H1 (cell line): ENCODE data around the gene CD300LB. TPM values are rescaled to one million over a fixed set of nuclear protein-coding genes. Genes with fewer than 3 reads are reported as not detected.

Experiments
- CTCF ChIA-PET: fragments of 300-600 bp; sonication (Branson Sonifier 250); formaldehyde crosslinking; loops from one replicate; lab custom pipeline; 2021; ENCODE audit not compliant: partially characterized antibody; lab: Charles Lee
- POLR2A ChIA-PET: fragments of 300-600 bp; sonication (Branson Sonifier 250); formaldehyde crosslinking; loops from one replicate; lab custom pipeline; 2021; ENCODE audit warnings: inconsistent platforms; ENCODE audit not compliant: partially characterized antibody; lab: Charles Lee
- DNase-seq, 2 experiments: peaks; one replicate each; pipeline versions ENCODE4 v3.0.0 to v3.0.0-alpha.2; 2010 to 2022; ENCODE audit warnings: low spot score in 2 of 2, low read depth in 1 of 2, mixed read lengths in 1 of 2
- FAIRE-seq: peaks from 2 replicates; lab custom pipeline; 2011; peaks lifted over from hg19 to GRCh38; lab: Jason Lieb, UNC
- H2AFZ ChIP-seq: 2 replicates; pipeline ENCODE4 v1.8.1; 2012; ENCODE audit warnings: low read length, inconsistent platforms
- H2AK5ac ChIP-seq: 2 replicates; pipeline ENCODE4 v1.6.1; 2013; ENCODE audit warnings: low read depth, low read length
- H2BK120ac ChIP-seq: replicated peaks from 2 replicates; pipeline ENCODE3; 2013; ENCODE audit warnings: low read depth, low read length, inconsistent platforms
- H2BK12ac ChIP-seq: 2 replicates; pipeline ENCODE4 v1.6.1; 2013; ENCODE audit warnings: low read depth, low read length
- H2BK15ac ChIP-seq: 2 replicates; pipeline ENCODE4 v1.6.1; 2013; ENCODE audit warnings: low read length
- H2BK20ac ChIP-seq: 2 replicates; pipeline ENCODE4 v1.6.1; 2013; ENCODE audit warnings: low read length
- H2BK5ac ChIP-seq: 2 replicates; pipeline ENCODE4 v1.6.1; 2013; ENCODE audit warnings: low read depth, low read length
- H3K14ac ChIP-seq: 2 replicates; pipeline ENCODE4 v1.6.1; 2013; ENCODE audit warnings: inconsistent platforms; ENCODE audit not compliant: insufficient read length
- H3K18ac ChIP-seq: 2 replicates; pipeline ENCODE4 v1.6.1; 2013; ENCODE audit warnings: low read length; ENCODE audit errors: extremely low read depth
- H3K23ac ChIP-seq: 2 replicates; pipeline ENCODE4 v1.6.1; 2013; ENCODE audit warnings: inconsistent platforms; ENCODE audit not compliant: insufficient read length
- H3K23me2 ChIP-seq: 2 replicates; pipeline ENCODE4 v1.6.1; 2013; ENCODE audit warnings: low read depth, low read length
- H3K27ac ChIP-seq: 2 replicates; pipeline ENCODE4 v1.6.1; 2011; ENCODE audit warnings: low read depth, low read length, inconsistent platforms
- H3K27me3 ChIP-seq, 4 experiments: replicated peaks in 1 of 4; 1 replicate in 1 of 4; 2 replicates in 3 of 4; pipeline versions ENCODE4 v1.6.1 to v1.8.1; 2011 to 2013; ENCODE audit warnings: low read length in 3 of 4, mild to moderate bottlenecking in 3 of 4, inconsistent platforms in 2 of 4, mixed read lengths in 2 of 4, moderate library complexity in 1 of 4; ENCODE audit not compliant: control insufficient read depth in 3 of 4, insufficient read depth in 3 of 4; ENCODE audit errors: extremely low read depth in 1 of 4
- H3K36me3 ChIP-seq, 4 experiments: 2 replicates each; pipeline versions ENCODE4 v1.6.1 to v1.8.1; 2011 to 2013; ENCODE audit warnings: mild to moderate bottlenecking in 4 of 4, low read length in 3 of 4, moderate library complexity in 2 of 4, control low read depth in 1 of 4, inconsistent platforms in 1 of 4; ENCODE audit not compliant: insufficient read depth in 4 of 4, control insufficient read depth in 2 of 4
- H3K4ac ChIP-seq: replicated peaks from 2 replicates; pipeline ENCODE3; 2013; ENCODE audit warnings: low read length, low read depth, mixed read lengths, inconsistent platforms; ENCODE audit not compliant: insufficient read length
- H3K4me1 ChIP-seq, 4 experiments: replicated peaks in 1 of 4; 1 replicate in 1 of 4; 2 replicates in 3 of 4; pipeline versions ENCODE4 v1.6.1 to v1.8.1; 2011 to 2013; ENCODE audit warnings: low read length in 3 of 4, inconsistent platforms in 2 of 4, mixed read lengths in 1 of 4; ENCODE audit not compliant: insufficient read depth in 4 of 4, control insufficient read depth in 3 of 4
- H3K4me2 ChIP-seq, 2 experiments: 2 replicates each; pipeline versions ENCODE4 v1.6.1 to v1.8.1; 2011 to 2013; ENCODE audit warnings: low read depth in 2 of 2, low read length in 2 of 2, control low read depth in 1 of 2, inconsistent platforms in 1 of 2, mild to moderate bottlenecking in 1 of 2; ENCODE audit not compliant: insufficient read depth in 1 of 2
- H3K4me3 ChIP-seq, 4 experiments: fragments of 200-600, 300-600 bp in 1 of 4; sonication (generic), shearing (Covaris generic), sonication (Bioruptor Twin) in 1 of 4; 2 replicates each; pipeline versions ENCODE4 v1.5.1 to v1.8.1; 2011 to 2016; ENCODE audit warnings: low read length in 4 of 4, low read depth in 3 of 4, control low read depth in 2 of 4, inconsistent platforms in 2 of 4, mild to moderate bottlenecking in 2 of 4, mixed read lengths in 1 of 4, moderate library complexity in 1 of 4; ENCODE audit not compliant: insufficient read depth in 2 of 4; ENCODE audit errors: extremely low read depth in 1 of 4
- H3K56ac ChIP-seq: replicated peaks from 2 replicates; pipeline ENCODE3; 2013; ENCODE audit warnings: low read depth, mild to moderate bottlenecking, mixed read lengths, low read length, inconsistent platforms; ENCODE audit not compliant: insufficient read length
- H3K79me1 ChIP-seq: 2 replicates; pipeline ENCODE4 v1.6.1; 2013; ENCODE audit warnings: low read depth, low read length, control low read depth
- H3K79me2 ChIP-seq, 2 experiments: 2 replicates each; pipeline versions ENCODE4 v1.6.1 to v1.8.1; 2012 to 2013; ENCODE audit warnings: low read length in 2 of 2, mild to moderate bottlenecking in 2 of 2, inconsistent platforms in 1 of 2; ENCODE audit not compliant: insufficient read depth in 2 of 2, control insufficient read depth in 1 of 2
- H3K9ac ChIP-seq, 4 experiments: replicated peaks in 1 of 4; 1 replicate in 1 of 4; 2 replicates in 3 of 4; pipeline versions ENCODE4 v1.6.1 to v1.8.1; 2011 to 2013; ENCODE audit warnings: low read depth in 3 of 4, low read length in 3 of 4, control low read depth in 2 of 4, mild to moderate bottlenecking in 2 of 4, moderate library complexity in 2 of 4, inconsistent platforms in 1 of 4; ENCODE audit errors: extremely low read depth in 1 of 4
- H3K9me3 ChIP-seq, 2 experiments: 2 replicates each; pipeline versions ENCODE4 v1.6.1 to v1.8.1; 2012 to 2013; ENCODE audit warnings: mild to moderate bottlenecking in 2 of 2, moderate library complexity in 2 of 2, control low read depth in 1 of 2, inconsistent platforms in 1 of 2, low read depth in 1 of 2, low read length in 1 of 2, mixed read lengths in 1 of 2; ENCODE audit not compliant: insufficient read depth in 2 of 2
- H4K20me1 ChIP-seq, 2 experiments: replicated peaks in 1 of 2; 2 replicates each; pipeline versions ENCODE3 to v1.8.1; 2011 to 2013; ENCODE audit warnings: inconsistent platforms in 2 of 2, low read length in 2 of 2, mild to moderate bottlenecking in 1 of 2; ENCODE audit not compliant: insufficient read depth in 2 of 2, control insufficient read depth in 1 of 2
- H4K5ac ChIP-seq: 2 replicates; pipeline ENCODE4 v1.6.1; 2013; ENCODE audit warnings: low read length, low read depth, mixed read lengths, inconsistent platforms; ENCODE audit not compliant: insufficient read length
- H4K8ac ChIP-seq: 2 replicates; pipeline ENCODE4 v1.8.0; 2013; ENCODE audit warnings: mild to moderate bottlenecking, moderate library complexity, low read length, inconsistent platforms; ENCODE audit not compliant: insufficient read depth; ENCODE audit errors: extremely low read depth
- H4K91ac ChIP-seq: replicated peaks from 2 replicates; pipeline ENCODE3; 2013; ENCODE audit warnings: low read length, mixed read lengths, inconsistent platforms; ENCODE audit not compliant: insufficient read length
- ATF2 ChIP-seq: IDR thresholded peaks from 2 replicates; pipeline ENCODE4 v1.6.1; 2012; ENCODE audit warnings: low read length, inconsistent platforms
- MAFK ChIP-seq: IDR thresholded peaks from 2 replicates; pipeline ENCODE4 v1.6.1; 2012; ENCODE audit warnings: low read depth, mild to moderate bottlenecking, improper control_type of control experiment, low read length
- POLR2AphosphoS5 ChIP-seq: IDR thresholded peaks from 2 replicates; pipeline ENCODE4 v1.6.1; 2011; ENCODE audit warnings: low read depth, low read length
- SRF ChIP-seq: IDR thresholded peaks from 2 replicates; pipeline ENCODE4 v1.6.1; 2011; ENCODE audit warnings: mild to moderate bottlenecking, low read depth, low read length, moderate library complexity
- TCF12 ChIP-seq: IDR thresholded peaks from 2 replicates; pipeline ENCODE4 v1.6.1; 2011; ENCODE audit warnings: low read depth, mild to moderate bottlenecking, low read length
- WGBS, 2 experiments: shearing (Covaris generic) in 1 of 2; methylation state at CpG; one replicate each; pipeline versions ENCODE4 v1.1.6 to v1.1.7; 2013 to 2015; ENCODE audit warnings: low lambda C conversion rate in 2 of 2, mixed read lengths in 2 of 2, inconsistent platforms in 1 of 2, low coverage in 1 of 2, missing lambda C conversion rate in 1 of 2; ENCODE audit not compliant: insufficient replicate concordance in 2 of 2, insufficient coverage in 1 of 2, insufficient read length in 1 of 2; ENCODE audit errors: extremely low coverage in 1 of 2, missing lambda C conversion rate in 1 of 2; 5-methylcytosine and 5-hydroxymethylcytosine counted together
- polyA plus RNA-seq, 7 experiments: library from polyadenylated mRNA; depleted of rRNA in 3 of 7; stranded (reverse) in 5 of 7; unstranded in 2 of 7; fragments of >200 nt in 5 of 7; fragments of 200-250 nt in 2 of 7; gene quantifications; 1 replicate in 5 of 7; 2 replicates in 1 of 7; 4 replicates in 1 of 7; pipeline versions ENCODE4 v1.2.1 to v1.2.3, GENCODE V29; 2011 to 2013; ENCODE audit warnings: missing spikeins in 2 of 7, mixed read lengths in 2 of 7
- total RNA-seq: library from RNA; stranded (reverse); fragmentation: NEBNext Ultra II Directional; extraction: Animal tissue kit (Norgen Biotek cat#: 25700); gene quantifications from 2 replicates; pipeline ENCODE4 v1.2.1, GENCODE V29; 2021

CD300LB gene
- total and polyA plus RNA-seq, 2 of the 8 experiments (the other 6 are each of a cell fraction or from before 2014, with no cell fraction given): not detected

- Histone ChIP-seq H2BK5ac (no peak overlapping the region), H3K23ac (no peak overlapping the region), H3K36me3 (no peaks in the 10 kb centered on the region), H4K5ac (no peak overlapping the region), H4K8ac (no peak overlapping the region), H3K14ac (no peak overlapping the region), H2AFZ (no peak overlapping the region), H3K4ac (no peak overlapping the region), H3K9me3 (no peaks in the 10 kb centered on the region), H3K56ac (no peak overlapping the region), H3K79me2 (no peaks in the 10 kb centered on the region), H3K18ac (no peak overlapping the region; the same call in 1 of the 2 replicates), H2BK15ac (no peak overlapping the region), H3K23me2 (0 out of 2 replicates have a peak, but pooled peaks cover 2% of the 10 kb centered on the region), H3K4me3 (no peak overlapping the region), H4K20me1 (peaks cover 0 to 2% of the 10 kb centered on the region in 2 experiments), H2BK20ac (no peak overlapping the region), H3K27me3 (no peaks in the 10 kb centered on the region; a peak in 2 of 7 replicates), H3K27ac (no peak overlapping the region), H3K79me1 (no peaks in the 10 kb centered on the region), H3K4me1 (no peaks in the 10 kb centered on the region), H2AK5ac (no peak overlapping the region), H3K9ac (no peak overlapping the region), H3K4me2 (no peak overlapping the region), H4K91ac (no peak overlapping the region), H2BK12ac (no peak overlapping the region), H2BK120ac (no peak overlapping the region)
- ChIA-PET CTCF (interaction anchor here (1.1 to 1.5 kb wide), 2 partner anchors 24 to 85 kb away, joined by 3 read pairs; no protein-coding TSS in a partner anchor), POLR2A (no interaction called here)
- TF ChIP-seq ATF2 (no peak), POLR2AphosphoS5 (no peak), SRF (no peak), TCF12 (no peak), MAFK (no peak)
- no peak for FAIRE-seq
- DNase-seq: no peak
- WGBS, 2 experiments: 85% methylated on average over 23 of the region's 23 CpGs; no CpG with 5 or more reads in 1 of the 2 experiments
Observed at GRCh38 chr17:74541176-74542111, 10.2 kb upstream of the CD300LB start.
